Adrenal gland (tissue), 12 donors: Measurements from ENCODE around the gene CXCL6. TPM values are rescaled to one million over a fixed set of nuclear protein-coding genes. Genes with fewer than 3 reads are reported as not detected.

Source experiments
- DNase-seq, 7 donors: peaks; one replicate each; pipeline ENCODE4 v3.0.0-alpha.2; 2019 to 2020
- H3K27ac ChIP-seq, 5 donors: fragments of 200-600 bp; sonication (generic) in 4 of 5; 1 replicate in 3 of 5; 2 replicates in 2 of 5; pipeline versions ENCODE4 v1.5.1 to v1.8.0; 2016 to 2020; ENCODE audit warnings: mild to moderate bottlenecking in 1 of 5
- H3K27me3 ChIP-seq: fragments of 200-600 bp; 2 replicates; pipeline ENCODE4 v1.8.0; 2021
- H3K36me3 ChIP-seq, 2 donors: fragments of 200-600 bp; replicated peaks in 1 of 2; 1 replicate in 1 of 2; 2 replicates in 1 of 2; pipeline versions ENCODE4 v1.5.1 to v1.8.0; 2018 to 2022
- H3K4me1 ChIP-seq, 2 donors: fragments of 200-600 bp; replicated peaks in 1 of 2; 1 replicate in 1 of 2; 2 replicates in 1 of 2; pipeline versions ENCODE4 v1.5.1 to v1.8.0; 2018 to 2021
- H3K4me3 ChIP-seq, 4 donors: fragments of 200-600 bp; sonication (generic) in 3 of 4; one replicate each; pipeline ENCODE4 v1.5.1; 2016 to 2018
- H3K9me3 ChIP-seq, 3 donors: fragments of 200-600 bp; sonication (generic) in 1 of 3; replicated peaks in 1 of 3; 1 replicate in 2 of 3; 2 replicates in 1 of 3; pipeline versions ENCODE4 v1.5.1 to v1.8.0; 2016 to 2021
- CTCF ChIP-seq, 6 experiments: fragments of 450-650 bp in 4 of 6; fragments of 200-600 bp in 2 of 6; sonication (generic) in 1 of 6; IDR thresholded peaks; 1 replicate in 5 of 6; 2 replicates in 1 of 6; pipeline versions ENCODE4 v1.5.1 to v1.8.0; 2016 to 2021; ENCODE audit warnings: antibody characterized with exemption in 6 of 6, mild to moderate bottlenecking in 2 of 6, moderate library complexity in 1 of 6
- POLR2A ChIP-seq, 2 donors: fragments of 450-650 bp; IDR thresholded peaks; one replicate each; pipeline ENCODE4 v1.6.1; 2017; ENCODE audit warnings: antibody characterized with exemption in 2 of 2, mild to moderate bottlenecking in 2 of 2, moderate library complexity in 1 of 2
- WGBS, 4 donors: extraction: QIAGEN DNeasy Blood & Tissue Kit in 2 of 4; methylation state at CpG; one replicate each; pipeline versions ENCODE4 v1.1.5 to v1.1.7; 2013 to 2017; 5-methylcytosine and 5-hydroxymethylcytosine counted together
- intact Hi-C, 2 donors: fragments of 100-400 bp; cut with DNase I; formaldehyde crosslinking; loops; one replicate each; pipeline versions ENCODE4 v1.14.1 to v1.15.0; 2022 to 2023
- polyA plus RNA-seq, 3 donors: library from polyadenylated mRNA; stranded (reverse); fragments of 200-250 nt in 2 of 3; fragments of 350-450 nt in 1 of 3; fragmentation: Illumina TruSeq in 1 of 3; extraction: RNeasy Lipid Tissue Mini Kit (QIAGEN cat#74804) in 1 of 3; gene quantifications; one replicate each; pipeline ENCODE4 v1.2.3, GENCODE V29; 2013 to 2014
- total RNA-seq, 9 donors: library from RNA; depleted of rRNA in 4 of 9; stranded (reverse); fragments of >200 nt in 4 of 9; fragments of 120-200 nt in 1 of 9; fragmentation: NEBNext Ultra II Directional in 1 of 9; extraction: Animal tissue kit (Norgen Biotek cat#: 25700) in 1 of 9; gene quantifications; one replicate each; pipeline versions ENCODE4 v1.1.0 to v1.2.4, GENCODE V29; 2013 to 2023
- donor health status: healthy with polysubstance abuse.
- donor health status: Bipolar disorder and iron deficiency.
- donor health status: DM: yes; HTN: yes; CAD: no.
- donor health status: DM: no; HTN: no; CAD: no.
- donor health status: DM: no; HTN: no; CAD: no.
- donor health status: DM: yes; HTN: yes; CAD: no.

CXCL6 gene
- total and polyA plus RNA-seq, 12 donors = 0.07 to 0.41 (median 0.16) TPM; not detected in 8

- intact Hi-C loops = no loop called here
- Histone ChIP-seq H3K4me3 (no peak overlapping the region), H3K27ac (no peak overlapping the region), H3K36me3 (no peaks in the 10 kb centered on the region), H3K27me3 (no peaks in the 10 kb centered on the region), H3K4me1 (no peaks in the 10 kb centered on the region), H3K9me3 (no peaks in the 10 kb centered on the region)
- TF ChIP-seq POLR2A (IDR thresholded peaks at IDR 0.05) (no peak), CTCF (IDR thresholded peaks at IDR 0.05) (no peak)
- 74 to 90% (median 75%) methylated on average over 2 of the region's 2 CpGs; no CpG with 5 or more reads in 1 of the 4 donors for WGBS, 4 donors
- no peak for DNase-seq
These were observed 34.8 kb upstream of the CXCL6 start for GRCh38 chr4:73801692-73802091.

GRCh38 chr4:73803213-73803612 lies 33.3 kb upstream of the CXCL6 start:
- Histone ChIP-seq H3K4me1 (no peaks in the 10 kb centered on the region), H3K4me3 (no peak overlapping the region), H3K36me3 (no peaks in the 10 kb centered on the region), H3K27ac (no peak overlapping the region), H3K9me3 (no peaks in the 10 kb centered on the region), H3K27me3 (no peaks in the 10 kb centered on the region)
- 56 to 65% (median 60%) methylated on average over 3 of the region's 3 CpGs for WGBS, 4 donors
- TF ChIP-seq CTCF (IDR thresholded peaks at IDR 0.05) (no peak), POLR2A (IDR thresholded peaks at IDR 0.05) (no peak)
- no peak for DNase-seq
- intact Hi-C loops = no loop called here

- intact Hi-C loops = no loop called here
- H3K27me3 ChIP-seq = no peaks in the 10 kb centered on the region
- no peak overlapping the region for H3K4me3 ChIP-seq
- no peaks in the 10 kb centered on the region for H3K36me3 ChIP-seq
- TF ChIP-seq POLR2A (IDR thresholded peaks at IDR 0.05) = no peak
- no peaks in the 10 kb centered on the region for H3K4me1 ChIP-seq
- 61 to 73% (median 68%) methylated on average over 3 of the region's 3 CpGs for WGBS, 4 donors
- H3K9me3 ChIP-seq = no peaks in the 10 kb centered on the region
- no peak for DNase-seq
- no peak overlapping the region for H3K27ac ChIP-seq
These were observed 26.3 kb upstream of the CXCL6 start for GRCh38 chr4:73810191-73810590.

- H3K4me1 ChIP-seq = no peaks in the 10 kb centered on the region
- WGBS, 4 donors = 55 to 81% (median 68%) methylated on average over 1 of the region's 1 CpG
These were observed 24.6 kb upstream of the CXCL6 start for GRCh38 chr4:73811841-73812240.

More at GRCh38 chr4:73811841-73812240, 24.6 kb upstream of the CXCL6 start:
- intact Hi-C loops = no loop called here
- DNase-seq = no peak
- Histone ChIP-seq H3K27me3 (no peaks in the 10 kb centered on the region), H3K4me3 (no peak overlapping the region), H3K36me3 (no peaks in the 10 kb centered on the region), H3K9me3 (no peaks in the 10 kb centered on the region), H3K27ac (no peak overlapping the region)
- TF ChIP-seq CTCF (IDR thresholded peaks at IDR 0.05) (no peak), POLR2A (IDR thresholded peaks at IDR 0.05) (no peak)
